HCT116 (cell line): ENCODE measurements around the gene HSPA12B. TPM values are rescaled to one million over a fixed set of nuclear protein-coding genes. Genes with fewer than 3 reads are reported as not detected.

ENCODE experiments used
- ATAC-seq: fragments of 200-7000 bp; cut with Tn5 transposase; 2 replicates; pipeline ENCODE4 v1.9.1; 2020; ENCODE audit warnings: mild to moderate bottlenecking, moderate library complexity
- BruUV-seq: library from RNA; stranded (reverse); fragments of 400-500 nt; replicated peaks from 2 replicates; lab custom pipeline; 2021; lab: Mats Ljungman, UMichigan
- CTCF ChIA-PET: fragments of 300-600 bp; sonication (Branson Sonifier 250); formaldehyde crosslinking; loops from one replicate; lab custom pipeline; 2021; ENCODE audit warnings: antibody characterized with exemption; lab: Charles Lee
- POLR2A ChIA-PET: fragments of 300-600, 350-600 bp; sonication (Branson Sonifier 250); formaldehyde crosslinking; loops from one replicate; lab custom pipeline; 2021; ENCODE audit warnings: antibody characterized with exemption; lab: Charles Lee
- RAD21 ChIA-PET, 2 experiments: fragments of 300-600 bp; sonication (Branson Sonifier 250); formaldehyde crosslinking; loops; one replicate each; lab custom pipeline; 2023; ENCODE audit warnings: low total read pairs in 2 of 2; ENCODE audit not compliant: uncharacterized antibody in 2 of 2, unreplicated experiment in 2 of 2, low non-redundant PET in 1 of 2; lab: Charles Lee
- DNase-seq: peaks from one replicate; pipeline ENCODE4 v3.0.0-alpha.2; 2010; ENCODE audit warnings: low read depth, low spot score
- H2AFZ ChIP-seq: fragments of 200-600 bp; shearing (Covaris generic), sonication (generic); 2 replicates; pipeline ENCODE4 v1.6.1; 2017; ENCODE audit warnings: low read depth, mixed run types, mixed read lengths, antibody characterized with exemption, low read length; ENCODE audit not compliant: poor library complexity, severe bottlenecking
- H3K27ac ChIP-seq: 2 replicates; pipeline ENCODE4 v1.5.1; 2012; ENCODE audit warnings: low read depth, low read length
- H3K27me3 ChIP-seq: fragments of 200-600 bp; sonication (generic); 2 replicates; pipeline ENCODE4 v1.6.1; 2016; ENCODE audit warnings: mixed run types, low read length, mixed read lengths; ENCODE audit not compliant: insufficient read depth
- H3K36me3 ChIP-seq, 2 experiments: fragments of 200-500 bp in 1 of 2; fragments of 200-600 bp in 1 of 2; sonication (Bioruptor generic) in 1 of 2; sonication (generic) in 1 of 2; 2 replicates each; pipeline versions ENCODE4 v1.5.1 to v1.6.1; 2014 to 2016; ENCODE audit warnings: low read length in 2 of 2, inconsistent platforms in 1 of 2, mixed read lengths in 1 of 2, mixed run types in 1 of 2; ENCODE audit not compliant: insufficient read depth in 2 of 2, control insufficient read depth in 1 of 2
- H3K4me1 ChIP-seq, 2 experiments: fragments of 200-600 bp in 1 of 2; sonication (generic) in 1 of 2; 2 replicates each; pipeline versions ENCODE4 v1.5.1 to v1.6.1; 2012 to 2017; ENCODE audit warnings: low read length in 2 of 2, inconsistent platforms in 1 of 2, mild to moderate bottlenecking in 1 of 2, mixed read lengths in 1 of 2, mixed run types in 1 of 2, moderate library complexity in 1 of 2; ENCODE audit not compliant: insufficient read depth in 2 of 2, control insufficient read depth in 1 of 2
- H3K4me2 ChIP-seq: fragments of 200-600 bp; sonication (generic); 2 replicates; pipeline ENCODE4 v1.6.1; 2017; ENCODE audit warnings: mixed run types, low read length, mixed read lengths
- H3K4me3 ChIP-seq, 2 experiments: fragments of 200-600 bp in 1 of 2; sonication (generic) in 1 of 2; replicated peaks in 1 of 2; 2 replicates each; pipeline ENCODE4 v1.5.1; 2011 to 2016; ENCODE audit warnings: low read length in 2 of 2, control low read depth in 1 of 2, low read depth in 1 of 2, mild to moderate bottlenecking in 1 of 2, mixed read lengths in 1 of 2, mixed run types in 1 of 2
- H3K79me2 ChIP-seq: fragments of 200-600 bp; sonication (generic); 2 replicates; pipeline ENCODE4 v1.6.1; 2017; ENCODE audit warnings: mild to moderate bottlenecking, mixed run types, low read length, moderate library complexity, mixed read lengths; ENCODE audit not compliant: insufficient read depth
- H3K9ac ChIP-seq: fragments of 200-600 bp; sonication (generic); 2 replicates; pipeline ENCODE4 v1.6.1; 2016; ENCODE audit warnings: low read length, mixed read lengths
- H3K9me2 ChIP-seq: fragments of 200-600 bp; sonication (generic), shearing (Covaris generic); 2 replicates; pipeline ENCODE4 v1.6.1; 2017; ENCODE audit warnings: mixed run types, mild to moderate bottlenecking, moderate library complexity; ENCODE audit not compliant: insufficient read depth
- H3K9me3 ChIP-seq, 2 experiments: fragments of 200-500 bp in 1 of 2; fragments of 200-600 bp in 1 of 2; sonication (Bioruptor generic) in 1 of 2; sonication (generic) in 1 of 2; 2 replicates each; pipeline ENCODE4 v1.6.1; 2014 to 2017; ENCODE audit warnings: low read length in 2 of 2, mixed read lengths in 2 of 2, inconsistent platforms in 1 of 2, low read depth in 1 of 2, mild to moderate bottlenecking in 1 of 2, mixed run types in 1 of 2, moderate library complexity in 1 of 2; ENCODE audit not compliant: control insufficient read depth in 1 of 2, insufficient read depth in 1 of 2
- H4K20me1 ChIP-seq: fragments of 200-600 bp; sonication (generic), shearing (Covaris generic); 2 replicates; pipeline ENCODE4 v1.6.1; 2017; ENCODE audit warnings: mixed run types, mild to moderate bottlenecking, moderate library complexity; ENCODE audit not compliant: insufficient read depth
- ATF3 ChIP-seq: IDR thresholded peaks from 2 replicates; pipeline ENCODE4 v1.6.1; 2012
- CTCF ChIP-seq, 3 experiments: fragments of 200-600 bp in 1 of 3; sonication (generic) in 1 of 3; IDR thresholded peaks in 2 of 3; conservative IDR thresholded peaks in 1 of 3; 2 replicates each; pipeline ENCODE4 v1.5.1; 2012 to 2017; ENCODE audit warnings: low read depth in 2 of 3, low read length in 2 of 3, antibody characterized with exemption in 1 of 3, borderline replicate concordance in 1 of 3, control low read depth in 1 of 3, mild to moderate bottlenecking in 1 of 3, mixed read lengths in 1 of 3, mixed run types in 1 of 3, moderate library complexity in 1 of 3; ENCODE audit not compliant: insufficient read depth in 1 of 3
- EZH2 ChIP-seq: fragments of 200-600 bp; sonication (generic); IDR thresholded peaks from 2 replicates; pipeline ENCODE4 v1.6.1; 2017; ENCODE audit warnings: antibody characterized with exemption, mixed run types
- POLR2AphosphoS5 ChIP-seq: IDR thresholded peaks from 2 replicates; pipeline ENCODE4 v1.6.1; 2011; ENCODE audit warnings: mild to moderate bottlenecking, low read depth, low read length, moderate library complexity
- REST ChIP-seq: IDR thresholded peaks from 2 replicates; pipeline ENCODE4 v1.6.1; 2012; ENCODE audit warnings: low read depth
- intact Hi-C: fragments of 100-400 bp; cut with micrococcal nuclease; formaldehyde crosslinking; loops from 2 replicates; pipeline ENCODE4 v1.10.0; 2022
- total RNA-seq: library from RNA; stranded (reverse); gene quantifications from one replicate; pipeline ENCODE4 v1.2.1, GENCODE V29; 2021; ENCODE audit not compliant: unreplicated experiment

Gene HSPA12B
- total RNA-seq, 1 experiment from 2014 or later = not detected

- peaks cover 0 to 8% of the 10 kb centered on the region in 2 experiments; a peak in 1 of 4 replicates for H3K36me3 ChIP-seq
- peak overlapping the region; percentile 88 for H3K4me2 ChIP-seq
- CTCF ChIA-PET = interaction anchor here (1.1 to 2.5 kb wide), 5 partner anchors 32 to 70 kb away, joined by 3 to 19 read pairs (median 12); partner anchors contain the start of gene AP5S1
- RAD21 ChIA-PET = interaction anchor here (0.8 to 1.1 kb wide), 2 partner anchors 35 to 70 kb away, joined by 4 to 6 read pairs; partner anchors contain the start of gene AP5S1 (in 1 of the 2)
- no peaks in the 10 kb centered on the region for H3K9me2 ChIP-seq
- no peak for TF ChIP-seq EZH2
- no peak for TF ChIP-seq REST
- TF ChIP-seq ATF3 = no peak
- no peak for TF ChIP-seq POLR2AphosphoS5
- TF ChIP-seq CTCF (IDR thresholded peaks at IDR 0.05 in 2 of 3, conservative IDR thresholded peaks at IDR 0.05 in 1 of 3; ENCODE audit: borderline replicate concordance in 1 of 3, insufficient read depth in 1 of 3, low read depth in 2 of 3, low read length in 2 of 3) = no peak
- DNase-seq (no peak), ATAC-seq (no peak)
- POLR2A ChIA-PET = interaction anchor here (2.9 kb wide), 1 partner anchor 34 kb away, joined by 16 read pairs; the partner anchor contains the start of gene AP5S1
- no TSS peak for BruUV-seq
- H3K4me1 ChIP-seq = peaks cover 25 to 47% of the 10 kb centered on the region in 2 experiments
- H3K9me3 ChIP-seq = no peaks in the 10 kb centered on the region
- H3K27me3 ChIP-seq = no peaks in the 10 kb centered on the region
- H4K20me1 ChIP-seq = no peaks in the 10 kb centered on the region
- H3K27ac ChIP-seq = peak overlapping the region; percentile 81
- peaks cover 27% of the 10 kb centered on the region for H3K79me2 ChIP-seq
- intact Hi-C loops = loop anchor here (5.0 kb wide), 1 partner anchor 302 kb away; no protein-coding TSS in a partner anchor
- no peak overlapping the region for H2AFZ ChIP-seq
- peak overlapping the region; percentile 72 for H3K9ac ChIP-seq
- H3K4me3 ChIP-seq = peak overlapping the region; percentile 68 to 70
Measured at GRCh38 chr20:3785240-3786125, 53.0 kb downstream of the HSPA12B start.
